Measurements from ENCODE around the gene C5orf52.

DNA sequence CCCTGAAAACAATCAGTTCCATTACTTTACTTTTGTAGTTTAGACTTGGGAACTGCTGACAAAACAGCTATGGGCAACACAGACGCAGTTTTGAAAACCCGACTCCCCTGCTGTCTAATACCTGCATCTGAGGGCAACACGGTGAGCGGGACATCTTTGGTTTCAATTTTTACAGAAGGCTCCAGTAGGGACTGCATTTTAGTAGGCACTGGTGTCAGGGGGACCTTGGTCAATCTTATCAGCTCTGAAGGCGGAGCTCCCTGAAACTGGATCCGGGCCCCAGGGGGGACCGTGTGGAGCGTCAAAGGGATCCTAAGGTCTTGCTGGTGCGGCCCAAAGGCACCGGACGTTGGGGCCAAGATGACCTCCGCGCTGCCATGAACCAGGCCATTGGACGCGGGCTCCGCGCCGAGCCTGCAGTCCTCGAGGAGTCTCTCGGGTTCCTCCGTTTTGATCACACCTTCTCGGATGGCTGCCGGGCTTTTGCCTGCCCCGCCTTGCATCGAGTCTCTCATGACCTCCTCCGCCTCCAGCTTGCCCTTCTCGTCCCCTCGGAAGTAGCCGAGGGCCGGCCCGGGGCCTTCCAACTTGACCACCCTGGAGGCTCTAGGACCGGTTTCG, 20.2 kb upstream of the C5orf52 start:
- TF ChIP-seq POLR2A (IDR thresholded peaks at IDR 0.05) = no peak
- TF ChIP-seq CTCF (IDR thresholded peaks at IDR 0.05) = no peak
- TF ChIP-seq POLR2AphosphoS5 (IDR thresholded peaks at IDR 0.05) = no peak

Measured in gastroesophageal sphincter (tissue), 3 donors.